ENCODE results near the gene DNASE2B.
A peak's percentile ranks its signal among the peaks of the same experiment; 100 is the strongest.

DNASE2B gene

GRCh38 chr1:84374991-84375696, 23.1 kb upstream of the DNASE2B start:
- DNase-seq = no peak

GRCh38 chr1:84376000-84376910, 22.0 kb upstream of the DNASE2B start:
- no peak for DNase-seq

- DNase-seq = no peak
Observed at GRCh38 chr1:84377480-84378095, 20.7 kb upstream of the DNASE2B start.

- DNase-seq = no peak
Observed at GRCh38 chr1:84379138-84379916, 19.0 kb upstream of the DNASE2B start.

- DNase-seq = no peak
Observed at GRCh38 chr1:84379917-84380180, 18.4 kb upstream of the DNASE2B start.

GRCh38 chr1:84382127-84382526, 16.2 kb upstream of the DNASE2B start:
- no peak for DNase-seq

- no peak for DNase-seq
Observed at GRCh38 chr1:84385347-84385746, 12.9 kb upstream of the DNASE2B start.

GRCh38 chr1:84386716-84387479, 11.4 kb upstream of the DNASE2B start:
- no peak for DNase-seq

- peak; percentile 22 to 28 for DNase-seq
Observed at GRCh38 chr1:84387480-84388163, 10.7 kb upstream of the DNASE2B start.

GRCh38 chr1:84390226-84390625, 8.1 kb upstream of the DNASE2B start:
- DNase-seq = no peak

GRCh38 chr1:84401156-84401555, 2.9 kb downstream of the DNASE2B start:
- no peak for DNase-seq

GRCh38 chr1:84402060-84402459, 3.8 kb downstream of the DNASE2B start:
- no peak for DNase-seq

- DNase-seq = no peak
Observed at GRCh38 chr1:84402501-84402900, 4.2 kb downstream of the DNASE2B start.

- DNase-seq = no peak
Observed at GRCh38 chr1:84403347-84403746, 5.1 kb downstream of the DNASE2B start.

GRCh38 chr1:84406346-84406861, 8.1 kb downstream of the DNASE2B start:
- DNase-seq = peak in 1 of 2 experiments; percentile 23

GRCh38 chr1:84407524-84407923, 9.2 kb downstream of the DNASE2B start:
- no peak for DNase-seq

- DNase-seq = no peak
Observed at GRCh38 chr1:84407958-84408422, 9.7 kb downstream of the DNASE2B start.

- DNase-seq = no peak
Observed at GRCh38 chr1:84409888-84410287, 11.6 kb downstream of the DNASE2B start.

GRCh38 chr1:84410328-84411095, 12.2 kb downstream of the DNASE2B start:
- no peak for DNase-seq

GRCh38 chr1:84412316-84412942, 14.1 kb downstream of the DNASE2B start:
- DNase-seq = no peak

Measured in SHP77 (cell line).